Measurements from ENCODE around the gene DCST2.
"Not testable (repeated sequence)": the region's sequence is repeated elsewhere in the genome, so short reads cannot be mapped to it uniquely, and the experiment has no call there.

Gene DCST2

GRCh38 chr1:154982897-154983648 lies 50.5 kb downstream of the DCST2 start, which contains the start of gene FLAD1:
FLAD1 (plus strand) TSS chr1:154983344; CDS start chr1:154983695, 351 bp downstream.
- no peaks in the 10 kb centered on the region for H3K27me3 ChIP-seq (ENCODE audit: insufficient read depth, low read depth, severe bottlenecking)
- H3K4me3 ChIP-seq (ENCODE audit: low read depth, low read length): peak within 1 kb of the TSS; percentile 68
- peaks cover 51% of the 10 kb centered on the region for H3K36me3 ChIP-seq
- DNase-seq: peak; percentile 100
- TF ChIP-seq CTCF (IDR thresholded peaks at IDR 0.05; ENCODE audit: low read depth, low read length): no peak
- H3K27ac ChIP-seq: peak within 1 kb of the TSS; percentile 91
- H3K9me3 ChIP-seq (ENCODE audit: severe bottlenecking): no peaks in the 10 kb centered on the region

GRCh38 chr1:154982341-154982740 lies 51.2 kb downstream of the DCST2 start:
- DNase-seq: no peak
- Histone ChIP-seq H3K36me3 (peaks cover 51% of the 10 kb centered on the region), H3K27me3 (ENCODE audit: insufficient read depth, low read depth, severe bottlenecking) (no peaks in the 10 kb centered on the region), H3K27ac (peak overlapping the region; percentile 91), H3K9me3 (ENCODE audit: severe bottlenecking) (no peaks in the 10 kb centered on the region), H3K4me3 (ENCODE audit: low read depth, low read length) (peak overlapping the region; percentile 68)
- no peak for TF ChIP-seq CTCF (IDR thresholded peaks at IDR 0.05; ENCODE audit: low read depth, low read length)

- H3K4me3 ChIP-seq (ENCODE audit: low read depth, low read length): no peak overlapping the region
- H3K27me3 ChIP-seq (ENCODE audit: insufficient read depth, low read depth, severe bottlenecking): no peaks in the 10 kb centered on the region
- no peak for DNase-seq
- H3K9me3 ChIP-seq (ENCODE audit: severe bottlenecking): no peaks in the 10 kb centered on the region
- H3K27ac ChIP-seq: no peak overlapping the region
- no peak for TF ChIP-seq CTCF (IDR thresholded peaks at IDR 0.05; ENCODE audit: low read depth, low read length)
- H3K36me3 ChIP-seq: peaks cover 43% of the 10 kb centered on the region
Measured at GRCh38 chr1:154978360-154978759, 55.2 kb downstream of the DCST2 start.

GRCh38 chr1:154977762-154978161 lies 55.8 kb downstream of the DCST2 start:
- H3K9me3 ChIP-seq (ENCODE audit: severe bottlenecking); H3K4me3 ChIP-seq (ENCODE audit: low read depth, low read length); DNase-seq; H3K27ac ChIP-seq; H3K27me3 ChIP-seq (ENCODE audit: insufficient read depth, low read depth, severe bottlenecking): not testable (repeated sequence)
- H3K36me3 ChIP-seq: peaks cover 43% of the 10 kb centered on the region

- Histone ChIP-seq H3K27ac (peak overlapping the region; percentile 89), H3K4me3 (ENCODE audit: low read depth, low read length) (peak overlapping the region; percentile 55), H3K9me3 (ENCODE audit: severe bottlenecking) (no peaks in the 10 kb centered on the region), H3K36me3 (peaks cover 35% of the 10 kb centered on the region), H3K27me3 (ENCODE audit: insufficient read depth, low read depth, severe bottlenecking) (no peaks in the 10 kb centered on the region)
- no peak for TF ChIP-seq CTCF (IDR thresholded peaks at IDR 0.05; ENCODE audit: low read depth, low read length)
- DNase-seq: peak; percentile 63
Measured at GRCh38 chr1:154975409-154976059, 58.0 kb downstream of the DCST2 start.

GRCh38 chr1:154974808-154975408 lies 58.7 kb downstream of the DCST2 start:
- Histone ChIP-seq H3K27ac (peak overlapping the region; percentile 89), H3K4me3 (ENCODE audit: low read depth, low read length) (peak overlapping the region; percentile 55), H3K36me3 (peaks cover 29% of the 10 kb centered on the region), H3K9me3 (ENCODE audit: severe bottlenecking) (no peaks in the 10 kb centered on the region), H3K27me3 (ENCODE audit: insufficient read depth, low read depth, severe bottlenecking) (no peaks in the 10 kb centered on the region)
- TF ChIP-seq CTCF (IDR thresholded peaks at IDR 0.05; ENCODE audit: low read depth, low read length): no peak
- DNase-seq: peak; percentile 100

Measured in WERI-Rb-1 (cell line).